ENCODE data around the gene SHKBP1.

The SHKBP1 gene

DNA sequence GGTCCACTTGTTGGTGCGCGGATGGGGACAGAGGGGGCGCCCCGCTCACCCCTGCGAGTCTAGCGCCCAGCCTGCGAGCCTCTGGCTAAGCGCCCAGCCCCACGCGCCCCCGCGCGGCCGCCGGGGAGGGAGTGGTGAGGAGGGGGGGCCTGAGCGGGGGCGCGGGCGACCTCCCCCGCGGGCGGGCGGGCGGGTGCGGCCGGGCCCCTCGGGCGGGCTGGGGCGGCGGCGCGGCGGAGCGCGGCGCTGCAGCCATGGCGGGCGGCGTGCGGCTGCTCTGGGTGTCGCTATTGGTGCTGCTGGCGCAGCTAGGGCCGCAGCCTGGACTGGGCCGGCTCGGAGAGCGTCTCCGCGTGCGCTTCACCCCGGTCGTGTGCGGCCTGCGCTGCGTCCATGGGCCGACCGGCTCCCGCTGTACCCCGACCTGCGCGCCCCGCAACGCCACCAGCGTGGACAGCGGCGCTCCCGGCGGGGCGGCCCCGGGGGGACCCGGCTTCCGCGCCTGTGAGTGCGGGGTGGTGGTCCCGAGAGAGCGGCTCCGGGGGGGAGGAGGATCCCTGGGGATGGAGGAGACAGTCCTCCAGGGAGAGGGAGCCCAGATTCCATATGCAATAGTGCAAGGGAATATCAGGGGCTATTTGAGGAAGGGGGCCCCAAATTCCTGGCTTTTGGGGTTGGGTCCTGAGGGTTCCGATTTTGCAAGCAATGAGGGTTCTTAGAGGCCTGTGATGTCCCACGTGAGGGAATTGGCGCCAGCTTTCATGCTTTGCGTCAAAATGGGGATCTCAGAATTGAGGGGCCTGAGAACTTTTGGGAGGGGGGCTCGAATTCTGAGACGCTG is 24.7 kb downstream of the SHKBP1 start, which contains the start of gene LTBP4:
Gene LTBP4 (plus strand): TSS at position 236 of the 841 bp plus-strand sequence. CDS start 19 bp downstream, at position 255.
- peak in 1 of 2 donors; percentile 33 for DNase-seq

DNA sequence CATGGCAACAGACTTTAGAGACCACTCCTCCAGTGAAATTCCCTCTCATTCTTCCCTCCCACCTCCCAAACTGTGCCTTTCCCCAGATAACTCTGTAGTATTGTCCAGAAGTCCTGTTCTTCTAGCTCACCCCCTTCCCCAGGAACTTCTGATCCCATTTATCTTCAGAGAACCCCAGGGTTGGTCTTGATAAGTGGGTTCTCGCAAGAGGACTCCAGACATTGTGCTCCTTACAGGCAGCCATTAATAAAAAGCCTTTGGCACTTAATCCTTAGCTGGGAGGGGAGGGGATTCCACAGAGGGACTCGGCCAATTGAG is 26.4 kb downstream of the SHKBP1 start:
- no peak for DNase-seq

- DNase-seq = peak; percentile 94 to 95
Observed at GRCh38 chr19:40603389-40604170, 26.9 kb downstream of the SHKBP1 start.

DNA sequence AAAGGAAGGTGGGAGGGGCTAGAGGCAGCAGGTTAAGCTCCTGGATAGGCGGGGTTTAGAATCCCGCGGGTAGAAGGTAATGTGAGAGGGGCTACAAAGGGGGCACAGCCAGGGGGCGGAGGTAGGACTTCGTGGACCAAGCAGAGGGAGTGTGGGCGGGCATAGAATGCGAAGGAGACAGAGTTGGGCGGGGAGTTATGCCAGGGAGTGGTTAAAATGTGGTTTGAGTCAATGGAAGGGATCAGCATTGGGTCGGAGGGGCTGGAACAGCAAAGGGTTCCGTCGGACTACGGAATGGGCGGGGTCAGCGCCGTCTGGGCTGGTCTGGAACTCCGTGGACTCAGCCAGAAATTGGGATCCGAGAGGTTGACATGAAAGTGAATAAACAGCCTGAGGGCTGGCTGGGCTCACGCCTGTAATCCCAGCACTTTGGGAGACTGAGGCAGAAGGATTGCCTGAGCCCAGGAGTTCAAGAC is 27.5 kb downstream of the SHKBP1 start:
- DNase-seq = no peak

DNA sequence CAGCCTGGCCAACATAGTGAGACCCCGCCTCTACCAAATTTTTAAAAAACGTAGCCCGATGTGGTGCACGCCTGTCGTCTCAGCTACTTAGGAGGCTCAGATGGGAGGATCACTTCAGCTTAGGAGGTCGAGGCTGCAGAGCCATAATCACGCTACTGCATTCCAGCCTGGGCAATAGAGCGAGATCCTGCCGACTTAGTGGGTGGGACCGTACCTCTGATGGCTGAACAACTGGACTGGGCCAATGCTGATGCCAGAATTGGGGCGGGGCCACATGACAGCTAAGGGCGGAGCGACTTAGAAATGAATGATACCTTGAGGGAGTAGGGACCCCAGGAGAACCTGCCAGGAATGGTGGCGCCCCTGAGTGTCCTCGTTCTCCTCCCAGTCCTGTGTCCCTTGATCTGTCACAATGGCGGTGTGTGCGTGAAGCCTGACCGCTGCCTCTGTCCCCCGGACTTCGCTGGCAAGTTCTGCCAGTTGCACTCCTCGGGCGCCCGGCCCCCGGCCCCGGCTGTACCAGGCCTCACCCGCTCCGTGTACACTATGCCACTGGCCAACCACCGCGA is 28.1 kb downstream of the SHKBP1 start:
- DNase-seq = no peak

DNA sequence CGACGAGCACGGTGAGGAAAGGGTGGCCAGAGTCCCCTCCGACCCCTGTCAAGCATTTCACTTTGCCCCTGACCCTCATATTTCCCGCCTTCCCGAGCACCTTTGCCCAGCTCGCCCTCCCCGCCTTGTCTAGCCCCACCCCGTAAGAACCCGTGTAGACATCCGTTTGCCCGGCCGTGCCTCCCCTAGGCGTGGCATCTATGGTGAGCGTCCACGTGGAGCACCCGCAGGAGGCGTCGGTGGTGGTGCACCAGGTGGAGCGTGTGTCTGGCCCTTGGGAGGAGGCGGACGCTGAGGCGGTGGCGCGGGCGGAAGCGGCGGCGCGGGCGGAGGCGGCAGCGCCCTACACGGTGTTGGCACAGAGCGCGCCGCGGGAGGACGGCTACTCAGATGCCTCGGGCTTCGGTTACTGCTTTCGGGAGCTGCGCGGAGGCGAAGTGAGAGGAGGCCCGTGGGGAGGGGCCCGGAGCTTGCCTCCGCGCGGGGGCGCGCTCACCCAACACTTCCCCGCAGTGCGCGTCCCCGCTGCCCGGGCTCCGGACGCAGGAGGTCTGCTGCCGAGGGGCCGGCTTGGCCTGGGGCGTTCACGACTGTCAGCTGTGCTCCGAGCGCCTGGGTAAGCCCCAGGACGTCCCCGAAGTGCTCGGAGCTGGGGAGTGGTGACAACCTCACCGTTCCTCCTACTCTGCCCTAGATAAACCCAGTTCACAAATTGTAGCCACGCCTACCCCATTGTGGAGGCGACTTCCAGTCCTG is 28.7 kb downstream of the SHKBP1 start:
- peak; percentile 33 to 49 for DNase-seq

DNA sequence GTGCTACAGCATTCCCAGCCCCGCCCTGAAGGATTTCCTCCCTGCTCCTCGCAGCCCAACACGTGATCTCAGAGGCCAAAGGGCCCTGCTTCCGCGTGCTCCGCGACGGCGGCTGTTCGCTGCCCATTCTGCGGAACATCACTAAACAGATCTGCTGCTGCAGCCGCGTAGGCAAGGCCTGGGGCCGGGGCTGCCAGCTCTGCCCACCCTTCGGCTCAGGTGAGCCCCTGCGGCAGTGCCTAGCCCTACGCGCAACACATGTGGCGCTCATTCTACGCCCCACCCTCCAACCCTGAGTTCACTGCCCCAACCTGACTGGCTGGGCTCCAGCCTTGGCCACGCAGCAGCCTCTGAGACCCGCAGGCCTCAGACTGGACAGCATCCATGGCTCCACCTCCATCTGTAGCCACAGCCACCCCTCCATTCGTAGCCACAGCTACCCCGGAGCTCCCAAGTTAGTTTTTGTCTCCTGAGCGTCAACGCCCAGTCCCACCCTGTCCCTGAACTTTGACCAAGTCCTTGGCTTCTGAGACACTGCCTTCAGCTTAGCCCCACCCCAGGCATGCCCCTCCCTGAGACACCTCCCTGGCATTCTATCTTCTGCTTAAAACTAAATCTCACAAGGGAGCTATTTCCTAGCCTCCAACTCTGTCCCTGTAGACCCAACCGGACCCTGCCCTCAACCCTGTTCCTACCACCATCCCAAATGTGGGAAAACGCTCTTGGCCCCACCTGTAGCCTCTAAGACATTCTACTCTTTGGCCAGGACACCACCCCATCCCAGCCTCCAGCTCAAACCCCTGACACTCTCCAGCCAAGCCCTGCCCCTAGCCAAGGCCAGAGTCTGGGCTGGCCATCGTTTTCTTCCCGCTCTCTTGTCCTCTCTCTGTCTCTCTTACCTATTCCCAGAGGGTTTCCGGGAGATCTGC is 30.9 kb downstream of the SHKBP1 start:
- DNase-seq = no peak

GRCh38 chr19:40608240-40608621 is 31.6 kb downstream of the SHKBP1 start:
- DNase-seq = no peak

- DNase-seq = no peak
Observed at GRCh38 chr19:40608957-40609356, 32.3 kb downstream of the SHKBP1 start.

GRCh38 chr19:40609561-40610395 is 33.1 kb downstream of the SHKBP1 start:
- peak; percentile 96 to 97 for DNase-seq

- DNase-seq = peak in 1 of 2 donors; percentile 36
Observed at GRCh38 chr19:40610396-40611064, 33.9 kb downstream of the SHKBP1 start.

DNA sequence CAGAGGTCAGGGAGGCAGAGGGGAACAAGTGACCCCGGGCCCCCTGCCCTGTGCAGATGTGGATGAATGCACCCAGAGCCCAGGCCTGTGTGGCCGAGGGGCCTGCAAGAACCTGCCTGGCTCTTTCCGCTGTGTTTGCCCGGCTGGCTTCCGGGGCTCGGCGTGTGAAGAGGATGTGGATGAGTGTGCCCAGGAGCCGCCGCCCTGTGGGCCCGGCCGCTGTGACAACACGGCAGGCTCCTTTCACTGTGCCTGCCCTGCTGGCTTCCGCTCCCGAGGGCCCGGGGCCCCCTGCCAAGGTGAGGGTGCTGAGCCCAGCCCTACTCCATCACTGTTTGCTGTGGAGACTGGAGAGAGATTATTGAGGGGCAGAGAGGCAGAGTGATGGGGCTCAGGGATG is 34.4 kb downstream of the SHKBP1 start:
- DNase-seq = no peak

DNA sequence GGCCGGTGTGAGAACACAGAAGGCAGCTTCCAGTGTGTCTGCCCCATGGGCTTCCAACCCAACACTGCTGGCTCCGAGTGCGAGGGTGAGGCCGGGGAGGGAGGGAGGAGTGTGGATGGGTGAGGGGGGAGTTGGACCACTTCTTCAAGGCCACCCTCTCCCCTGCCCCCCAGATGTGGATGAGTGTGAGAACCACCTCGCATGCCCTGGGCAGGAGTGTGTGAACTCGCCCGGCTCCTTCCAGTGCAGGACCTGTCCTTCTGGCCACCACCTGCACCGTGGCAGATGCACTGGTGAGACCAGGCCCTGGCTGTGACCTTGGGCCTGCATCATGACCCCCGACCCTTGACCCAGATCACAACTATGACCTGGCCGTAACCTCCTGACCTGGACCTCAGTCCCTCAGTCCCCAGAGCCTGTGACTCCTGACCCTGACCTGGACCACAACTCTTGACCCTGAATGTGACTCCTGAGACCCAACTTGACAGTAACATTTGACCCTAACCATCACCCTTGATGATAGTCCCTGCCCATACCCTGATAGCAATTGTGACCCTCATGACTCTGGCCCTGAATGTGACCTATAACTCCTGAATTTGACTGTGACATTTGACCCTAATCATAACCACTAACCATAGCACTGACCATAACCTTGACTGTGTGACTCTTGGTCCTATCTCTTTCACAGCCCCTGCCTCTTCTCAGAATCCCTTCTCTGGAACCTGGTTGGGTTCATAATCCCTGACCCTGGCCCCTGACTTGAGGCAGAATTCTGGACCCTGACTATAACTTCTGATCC is 35.4 kb downstream of the SHKBP1 start:
- DNase-seq = no peak

DNA sequence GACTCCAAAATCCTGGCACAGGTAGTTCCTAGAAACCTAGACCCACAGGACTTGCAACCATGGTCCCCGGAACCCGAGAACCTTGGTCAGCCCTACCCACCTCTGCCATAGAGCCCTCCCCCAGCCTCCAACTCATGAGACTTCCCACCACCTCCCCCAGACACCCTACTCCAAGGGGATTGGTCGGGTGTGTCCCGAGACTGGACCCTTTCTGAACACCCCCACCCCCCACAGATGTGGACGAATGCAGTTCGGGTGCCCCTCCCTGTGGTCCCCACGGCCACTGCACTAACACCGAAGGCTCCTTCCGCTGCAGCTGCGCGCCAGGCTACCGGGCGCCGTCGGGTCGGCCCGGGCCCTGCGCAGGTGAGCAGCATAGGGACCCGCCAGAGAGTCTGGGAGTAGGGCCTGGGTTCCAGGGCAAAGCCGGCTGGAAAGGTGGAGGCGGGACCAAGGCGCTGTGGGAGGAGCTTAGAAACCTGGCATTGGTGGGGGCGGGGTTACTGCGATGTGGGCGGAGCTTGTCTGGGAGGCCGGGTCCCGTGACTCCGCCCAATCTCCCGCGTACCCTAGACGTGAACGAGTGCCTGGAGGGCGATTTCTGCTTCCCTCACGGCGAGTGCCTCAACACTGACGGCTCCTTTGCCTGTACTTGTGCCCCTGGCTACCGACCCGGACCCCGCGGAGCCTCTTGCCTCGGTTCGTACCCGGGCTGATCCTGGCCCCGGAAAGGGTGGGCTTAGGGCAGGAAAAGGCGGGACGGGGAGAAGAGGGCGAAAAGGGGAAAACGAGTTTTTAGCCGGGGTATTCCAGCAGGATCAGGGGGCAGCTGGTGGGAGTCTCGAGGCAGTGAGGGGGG is 36.4 kb downstream of the SHKBP1 start:
- peak; percentile 60 to 62 for DNase-seq

DNA sequence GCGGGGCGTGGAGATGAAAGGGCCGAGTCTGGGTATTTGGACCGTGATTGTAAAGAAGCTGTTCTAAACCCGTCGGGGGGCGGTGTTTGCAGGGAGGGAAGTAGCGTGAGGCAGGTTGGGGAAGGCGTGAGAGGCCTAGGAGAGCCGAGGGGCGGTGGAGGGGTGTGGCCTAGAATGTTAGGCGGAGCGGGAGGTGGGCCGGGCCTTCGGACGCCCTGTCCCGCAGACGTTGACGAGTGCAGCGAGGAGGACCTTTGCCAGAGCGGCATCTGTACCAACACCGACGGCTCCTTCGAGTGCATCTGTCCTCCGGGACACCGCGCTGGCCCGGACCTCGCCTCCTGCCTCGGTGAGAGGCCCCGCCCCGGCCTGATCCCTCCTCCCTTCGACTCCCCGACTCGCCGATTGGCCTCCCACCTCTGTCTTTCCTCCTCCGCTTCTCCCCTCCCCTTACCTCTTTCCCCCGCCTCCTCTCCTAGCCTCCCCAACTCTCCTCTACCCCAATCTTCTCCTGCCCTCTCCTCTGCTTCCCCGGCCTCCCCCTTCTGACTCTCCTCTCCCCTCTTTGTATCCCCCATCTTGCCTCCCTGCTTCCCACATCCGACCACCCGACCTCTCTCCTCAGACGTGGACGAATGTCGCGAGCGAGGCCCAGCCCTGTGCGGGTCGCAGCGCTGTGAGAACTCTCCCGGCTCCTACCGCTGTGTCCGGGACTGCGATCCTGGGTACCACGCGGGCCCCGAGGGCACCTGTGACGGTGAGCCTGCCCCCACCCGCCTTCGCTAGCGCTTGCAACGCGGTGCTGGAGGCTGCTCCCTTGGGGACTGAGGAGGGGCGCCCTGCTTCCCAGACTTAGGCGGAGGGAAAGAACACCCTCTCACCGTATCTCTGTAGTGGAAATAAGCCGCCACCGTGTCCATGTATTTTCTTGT is 37.3 kb downstream of the SHKBP1 start:
- DNase-seq = peak; percentile 54 to 62

GRCh38 chr19:40614622-40615411 is 38.1 kb downstream of the SHKBP1 start:
- DNase-seq = peak; percentile 37 to 39
